MM.1S (cell line): ENCODE results near the gene TMEM273.

ENCODE experiments used
- DNase-seq: peaks from one replicate; pipeline ENCODE4 v3.0.0-alpha.2; 2015
- H2AFZ ChIP-seq: fragments of 300-600 bp; sonication (generic); 2 replicates; pipeline ENCODE4 v1.6.0; 2016; ENCODE audit warnings: antibody characterized with exemption, low read length
- H3F3A ChIP-seq: fragments of 300-600 bp; sonication (generic); 2 replicates; pipeline ENCODE4 v1.6.1; 2016; ENCODE audit warnings: mild to moderate bottlenecking, antibody characterized with exemption, low read length, moderate library complexity, mixed read lengths; ENCODE audit not compliant: insufficient read depth
- H3K27ac ChIP-seq: fragments of 300-600 bp; sonication (generic); 2 replicates; pipeline ENCODE4 v1.5.1; 2016; ENCODE audit warnings: mild to moderate bottlenecking, low read length
- H3K27me3 ChIP-seq: fragments of 300-600 bp; sonication (generic); replicated peaks from 2 replicates; pipeline ENCODE4 v1.6.0; 2016; ENCODE audit warnings: low read length; ENCODE audit not compliant: insufficient read depth
- H3K36me3 ChIP-seq: fragments of 300-600 bp; sonication (generic); replicated peaks from 2 replicates; pipeline ENCODE4 v1.6.1; 2016; ENCODE audit warnings: mild to moderate bottlenecking, low read length, mixed read lengths; ENCODE audit not compliant: insufficient read depth
- H3K4me1 ChIP-seq: fragments of 300-600 bp; sonication (generic); 2 replicates; pipeline ENCODE4 v1.6.1; 2016; ENCODE audit warnings: low read length, mixed read lengths
- H3K4me2 ChIP-seq: fragments of 300-600 bp; sonication (generic); 2 replicates; pipeline ENCODE4 v1.6.0; 2016; ENCODE audit warnings: low read depth, low read length
- H3K4me3 ChIP-seq: fragments of 300-600 bp; sonication (generic); 2 replicates; pipeline ENCODE4 v1.5.1; 2016; ENCODE audit warnings: low read length, mixed read lengths
- H3K79me2 ChIP-seq: fragments of 300-600 bp; sonication (generic); 2 replicates; pipeline ENCODE4 v1.6.1; 2016; ENCODE audit warnings: mixed run types, low read length, mixed read lengths
- H3K9ac ChIP-seq: fragments of 300-600 bp; sonication (generic); 2 replicates; pipeline ENCODE4 v1.6.1; 2016; ENCODE audit warnings: low read length, mixed read lengths
- H3K9me2 ChIP-seq: fragments of 300-600 bp; sonication (generic); replicated peaks from 2 replicates; pipeline ENCODE4 v1.6.1; 2016; ENCODE audit warnings: mild to moderate bottlenecking, low read length, mixed read lengths; ENCODE audit not compliant: insufficient read depth
- H3K9me3 ChIP-seq: fragments of 300-600 bp; sonication (generic); replicated peaks from 2 replicates; pipeline ENCODE4 v1.6.1; 2016; ENCODE audit warnings: mild to moderate bottlenecking, low read length, mixed read lengths; ENCODE audit not compliant: insufficient read depth
- H4K20me1 ChIP-seq: fragments of 300-600 bp; sonication (generic); 2 replicates; pipeline ENCODE4 v1.6.1; 2016; ENCODE audit warnings: mild to moderate bottlenecking, low read length, moderate library complexity, mixed read lengths; ENCODE audit not compliant: insufficient read depth
- EZH2 ChIP-seq: fragments of 300-600 bp; sonication (generic); optimal IDR thresholded peaks from 2 replicates; pipeline ENCODE3; 2017; ENCODE audit warnings: low read depth, mild to moderate bottlenecking, antibody characterized with exemption, low read length, mixed read lengths
- EZH2phosphoT487 ChIP-seq: fragments of 300-600 bp; sonication (generic); IDR thresholded peaks from 2 replicates; pipeline ENCODE4 v1.6.1; 2018; ENCODE audit warnings: antibody characterized with exemption, low read length
- TF ChIP-seq, protein P1 (sequence below): fragments of 300-600 bp; sonication (generic); IDR thresholded peaks from 2 replicates; pipeline ENCODE4 v1.5.1; 2016; ENCODE audit warnings: antibody characterized with exemption, low read length, mixed read lengths

Gene TMEM273

DNA sequence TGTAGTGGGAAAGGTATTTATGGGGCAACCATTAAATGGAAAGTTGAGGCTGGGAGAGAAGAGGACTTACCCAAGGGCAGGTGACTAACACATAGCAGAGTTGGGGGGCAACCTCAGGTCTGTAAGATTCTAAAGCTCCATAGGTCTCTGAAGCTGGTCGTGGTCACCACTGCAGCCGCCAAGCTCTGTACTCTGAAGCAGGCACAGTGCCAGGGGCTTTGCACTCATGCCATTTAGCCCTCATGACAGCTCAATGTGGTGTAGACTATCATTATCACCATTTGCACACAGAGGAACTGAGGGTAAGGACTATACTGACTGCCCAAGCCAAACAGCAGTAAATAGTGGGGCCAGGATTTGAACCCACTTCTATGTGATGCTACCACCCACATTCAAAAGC, 32.5 kb upstream of the TMEM273 start:
- Histone ChIP-seq H3F3A (no peaks in the 10 kb centered on the region), H4K20me1 (no peaks in the 10 kb centered on the region), H2AFZ (no peak overlapping the region), H3K27me3 (no peaks in the 10 kb centered on the region), H3K27ac (no peak overlapping the region), H3K9me2 (no peaks in the 10 kb centered on the region), H3K4me2 (no peak overlapping the region), H3K4me1 (no peaks in the 10 kb centered on the region), H3K9ac (no peak overlapping the region), H3K36me3 (no peaks in the 10 kb centered on the region), H3K79me2 (no peaks in the 10 kb centered on the region), H3K4me3 (no peak overlapping the region), H3K9me3 (no peaks in the 10 kb centered on the region)
- TF ChIP-seq EZH2phosphoT487: no peak
- TF ChIP-seq EZH2: no peak
- TF ChIP-seq, protein P1, sequence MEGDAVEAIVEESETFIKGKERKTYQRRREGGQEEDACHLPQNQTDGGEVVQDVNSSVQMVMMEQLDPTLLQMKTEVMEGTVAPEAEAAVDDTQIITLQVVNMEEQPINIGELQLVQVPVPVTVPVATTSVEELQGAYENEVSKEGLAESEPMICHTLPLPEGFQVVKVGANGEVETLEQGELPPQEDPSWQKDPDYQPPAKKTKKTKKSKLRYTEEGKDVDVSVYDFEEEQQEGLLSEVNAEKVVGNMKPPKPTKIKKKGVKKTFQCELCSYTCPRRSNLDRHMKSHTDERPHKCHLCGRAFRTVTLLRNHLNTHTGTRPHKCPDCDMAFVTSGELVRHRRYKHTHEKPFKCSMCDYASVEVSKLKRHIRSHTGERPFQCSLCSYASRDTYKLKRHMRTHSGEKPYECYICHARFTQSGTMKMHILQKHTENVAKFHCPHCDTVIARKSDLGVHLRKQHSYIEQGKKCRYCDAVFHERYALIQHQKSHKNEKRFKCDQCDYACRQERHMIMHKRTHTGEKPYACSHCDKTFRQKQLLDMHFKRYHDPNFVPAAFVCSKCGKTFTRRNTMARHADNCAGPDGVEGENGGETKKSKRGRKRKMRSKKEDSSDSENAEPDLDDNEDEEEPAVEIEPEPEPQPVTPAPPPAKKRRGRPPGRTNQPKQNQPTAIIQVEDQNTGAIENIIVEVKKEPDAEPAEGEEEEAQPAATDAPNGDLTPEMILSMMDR: no peak
- DNase-seq: no peak

DNA sequence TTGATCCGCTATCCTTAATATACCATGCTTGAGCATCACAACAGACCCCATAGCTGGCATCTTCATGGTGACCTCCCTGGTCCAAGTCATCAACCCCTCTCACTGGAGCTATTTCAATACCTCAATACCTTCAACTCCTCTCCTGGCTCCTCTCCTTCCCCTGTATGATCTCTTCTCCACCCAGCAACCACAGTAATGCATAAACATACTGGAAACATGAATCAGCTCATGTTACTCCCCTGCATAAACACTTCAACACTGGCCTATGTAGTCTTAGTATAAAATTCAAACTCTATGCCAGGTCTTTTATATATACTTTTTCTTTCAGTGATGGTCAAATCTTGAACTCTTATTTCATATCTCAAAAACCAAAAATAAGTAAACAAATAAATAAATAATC, 31.8 kb upstream of the TMEM273 start:
- no peak overlapping the region for H3K9ac ChIP-seq
- no peak for DNase-seq
- no peak overlapping the region for H3K4me3 ChIP-seq
- H3K36me3 ChIP-seq: no peaks in the 10 kb centered on the region
- no peaks in the 10 kb centered on the region for H3K9me2 ChIP-seq
- H3K9me3 ChIP-seq: no peaks in the 10 kb centered on the region
- TF ChIP-seq, protein P1: no peak
- no peak for TF ChIP-seq EZH2
- TF ChIP-seq EZH2phosphoT487: no peak
- no peaks in the 10 kb centered on the region for H4K20me1 ChIP-seq
- H3K79me2 ChIP-seq: no peaks in the 10 kb centered on the region
- no peaks in the 10 kb centered on the region for H3F3A ChIP-seq
- no peak overlapping the region for H3K27ac ChIP-seq
- H2AFZ ChIP-seq: no peak overlapping the region
- no peaks in the 10 kb centered on the region for H3K27me3 ChIP-seq
- H3K4me2 ChIP-seq: no peak overlapping the region
- no peaks in the 10 kb centered on the region for H3K4me1 ChIP-seq

DNA sequence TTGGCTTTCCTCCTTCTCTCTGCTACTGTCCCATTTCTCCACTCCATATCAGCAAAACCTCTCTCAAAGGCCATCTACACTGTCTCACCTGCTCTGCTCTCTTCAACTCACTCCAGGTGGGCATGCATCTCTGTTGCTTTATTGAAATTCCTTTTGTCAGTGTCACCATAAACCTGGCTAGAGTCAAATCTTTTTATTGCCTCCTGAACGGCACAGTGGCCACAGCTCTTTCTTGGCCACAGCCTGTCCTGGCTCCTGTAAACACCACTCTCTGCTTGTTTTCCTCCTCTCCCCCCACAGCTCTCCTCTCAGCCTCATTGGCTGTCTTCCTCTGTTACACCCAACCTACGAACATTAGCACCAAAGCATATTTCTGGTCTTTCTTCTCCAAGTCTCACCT, 31.1 kb upstream of the TMEM273 start:
- Histone ChIP-seq H3K4me2 (no peak overlapping the region), H2AFZ (no peak overlapping the region)

More for the DNA sequence above, 31.1 kb upstream of the TMEM273 start:
- H3F3A ChIP-seq: no peaks in the 10 kb centered on the region
- no peaks in the 10 kb centered on the region for H3K79me2 ChIP-seq
- H3K9me2 ChIP-seq: no peaks in the 10 kb centered on the region
- no peaks in the 10 kb centered on the region for H3K4me1 ChIP-seq
- no peaks in the 10 kb centered on the region for H3K36me3 ChIP-seq
- no peaks in the 10 kb centered on the region for H3K27me3 ChIP-seq
- H3K9ac ChIP-seq: no peak overlapping the region
- no peak overlapping the region for H3K27ac ChIP-seq
- no peak overlapping the region for H3K4me3 ChIP-seq
- H3K9me3 ChIP-seq: no peaks in the 10 kb centered on the region
- no peaks in the 10 kb centered on the region for H4K20me1 ChIP-seq
- DNase-seq: no peak
- TF ChIP-seq, protein P1: no peak
- TF ChIP-seq EZH2phosphoT487 (no peak), EZH2 (no peak)
